Loucy (cell line): Measurements from ENCODE around the gene MORC3.

Experiments
- CTCF ChIP-seq: fragments of 200-600 bp; sonication (generic); conservative IDR thresholded peaks from 2 replicates; pipeline ENCODE4 v1.5.1; 2014; ENCODE audit warnings: mild to moderate bottlenecking, antibody characterized with exemption, low read length
- EZH2phosphoT487 ChIP-seq: fragments of 200-600 bp; IDR thresholded peaks from 2 replicates; pipeline ENCODE4 v1.6.1; 2018; ENCODE audit warnings: antibody characterized with exemption, mild to moderate bottlenecking, moderate library complexity, borderline replicate concordance

DNA sequence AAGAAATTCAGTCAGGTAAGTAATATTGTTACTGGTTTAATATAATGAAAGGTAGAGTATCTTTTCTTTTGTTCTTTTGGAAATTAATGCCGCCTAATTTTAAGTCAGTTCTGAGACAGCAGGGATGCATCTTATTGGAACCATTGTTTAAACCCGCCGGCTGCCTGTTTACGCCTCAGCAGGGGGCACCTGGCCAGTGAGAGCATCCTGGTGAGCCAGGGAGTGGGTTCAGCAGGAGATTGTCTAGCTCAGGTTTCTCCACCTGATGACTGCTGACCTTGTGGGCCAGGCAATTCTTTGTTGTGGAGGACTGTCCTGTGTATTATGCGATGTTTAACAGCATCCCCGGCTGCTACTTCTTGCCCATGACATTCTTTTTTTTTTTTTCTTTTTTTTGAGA is 95.4 kb downstream of the MORC3 start:
- no peak for TF ChIP-seq CTCF
- no peak for TF ChIP-seq EZH2phosphoT487
